IPS-11a (cell line): ENCODE measurements around the gene C1QTNF1.

Experiments
- H3K4me3 ChIP-seq: one replicate; pipeline ENCODE4 v1.5.1; 2013; ENCODE audit warnings: low read depth, low read length, control low read depth

C1QTNF1 gene

GRCh38 chr17:79077587-79077986, 53.6 kb downstream of the C1QTNF1 start:
- no peak overlapping the region for H3K4me3 ChIP-seq

GRCh38 chr17:79078476-79079190, 54.7 kb downstream of the C1QTNF1 start:
- no peak overlapping the region for H3K4me3 ChIP-seq

GRCh38 chr17:79079421-79080200, 55.6 kb downstream of the C1QTNF1 start:
- no peak overlapping the region for H3K4me3 ChIP-seq

GRCh38 chr17:79080349-79080748, 56.4 kb downstream of the C1QTNF1 start:
- H3K4me3 ChIP-seq, result no peak overlapping the region

GRCh38 chr17:79080761-79081290, 56.9 kb downstream of the C1QTNF1 start:
- H3K4me3 ChIP-seq, result no peak overlapping the region

- no peak overlapping the region for H3K4me3 ChIP-seq
Measured at GRCh38 chr17:79081571-79082276, 57.8 kb downstream of the C1QTNF1 start.

- H3K4me3 ChIP-seq, result no peak overlapping the region
Measured at GRCh38 chr17:79082311-79083190, 58.6 kb downstream of the C1QTNF1 start.

GRCh38 chr17:79083191-79083971, 59.4 kb downstream of the C1QTNF1 start:
- no peak overlapping the region for H3K4me3 ChIP-seq

GRCh38 chr17:79084291-79085153, 60.6 kb downstream of the C1QTNF1 start:
- H3K4me3 ChIP-seq, result no peak overlapping the region

GRCh38 chr17:79085154-79085920, 61.4 kb downstream of the C1QTNF1 start:
- H3K4me3 ChIP-seq, result no peak overlapping the region

- no peak overlapping the region for H3K4me3 ChIP-seq
Measured at GRCh38 chr17:79085921-79086551, 62.1 kb downstream of the C1QTNF1 start.

GRCh38 chr17:79086609-79087427, 62.8 kb downstream of the C1QTNF1 start:
- H3K4me3 ChIP-seq, result no peak overlapping the region

GRCh38 chr17:79087428-79088143, 63.6 kb downstream of the C1QTNF1 start:
- no peak overlapping the region for H3K4me3 ChIP-seq

- no peak overlapping the region for H3K4me3 ChIP-seq
Measured at GRCh38 chr17:79088247-79088996, 64.5 kb downstream of the C1QTNF1 start.

- H3K4me3 ChIP-seq, result no peak overlapping the region
Measured at GRCh38 chr17:79088997-79089328, 65.0 kb downstream of the C1QTNF1 start.
